ENCODE data around the gene WRAP53.

WRAP53 gene

DNA sequence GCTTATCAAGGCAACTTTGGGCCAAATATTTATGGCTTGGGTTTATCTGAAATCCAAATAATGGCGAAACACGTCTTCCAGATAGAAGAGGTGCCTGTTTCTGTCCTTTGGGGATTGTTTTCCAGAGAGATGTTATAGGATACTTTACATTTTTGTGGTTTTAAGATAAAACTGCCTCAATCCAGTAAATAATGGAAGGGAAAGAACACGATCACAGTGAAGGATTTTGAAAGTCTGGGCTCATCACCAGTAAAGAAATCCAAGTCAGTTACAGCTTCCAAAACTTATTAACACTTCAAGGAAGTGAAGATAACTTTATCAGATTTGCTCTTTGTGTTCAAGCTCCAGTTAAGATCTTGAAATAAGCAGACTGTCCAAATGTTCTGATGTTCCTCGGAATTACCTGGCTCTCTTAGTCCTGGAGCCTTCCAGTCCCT, 59.4 kb downstream of the WRAP53 start:
- DNase-seq, result no peak

- no peak for DNase-seq
These were observed 59.9 kb downstream of the WRAP53 start for GRCh38 chr17:7748076-7748775.

DNA sequence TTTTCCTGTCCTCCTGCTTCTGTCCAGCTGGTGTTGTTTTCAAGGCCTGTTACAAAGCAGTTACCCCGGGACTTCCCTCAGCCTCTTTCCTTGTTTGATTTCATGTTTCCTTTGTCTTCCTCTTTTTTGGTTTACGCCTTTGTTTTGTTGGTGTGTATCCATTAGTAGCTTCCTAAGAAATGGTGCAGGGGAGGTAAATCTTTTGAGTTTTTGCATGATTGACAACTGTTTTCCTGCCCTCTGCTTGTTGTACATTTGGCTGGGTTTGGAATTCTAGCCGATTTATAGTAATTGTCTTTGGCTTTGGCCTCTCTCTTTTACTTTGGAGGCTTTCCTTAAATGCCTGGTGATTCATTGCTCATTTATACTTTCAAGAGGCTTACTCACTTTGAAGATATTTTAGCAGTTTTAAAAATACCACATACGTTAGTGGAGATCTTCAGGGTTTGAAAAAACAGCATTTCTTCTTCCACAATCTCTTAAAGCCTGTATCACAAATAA, 62.1 kb downstream of the WRAP53 start:
- no peak for DNase-seq
